ENCODE data around the gene ANXA1.

ANXA1 gene

DNA sequence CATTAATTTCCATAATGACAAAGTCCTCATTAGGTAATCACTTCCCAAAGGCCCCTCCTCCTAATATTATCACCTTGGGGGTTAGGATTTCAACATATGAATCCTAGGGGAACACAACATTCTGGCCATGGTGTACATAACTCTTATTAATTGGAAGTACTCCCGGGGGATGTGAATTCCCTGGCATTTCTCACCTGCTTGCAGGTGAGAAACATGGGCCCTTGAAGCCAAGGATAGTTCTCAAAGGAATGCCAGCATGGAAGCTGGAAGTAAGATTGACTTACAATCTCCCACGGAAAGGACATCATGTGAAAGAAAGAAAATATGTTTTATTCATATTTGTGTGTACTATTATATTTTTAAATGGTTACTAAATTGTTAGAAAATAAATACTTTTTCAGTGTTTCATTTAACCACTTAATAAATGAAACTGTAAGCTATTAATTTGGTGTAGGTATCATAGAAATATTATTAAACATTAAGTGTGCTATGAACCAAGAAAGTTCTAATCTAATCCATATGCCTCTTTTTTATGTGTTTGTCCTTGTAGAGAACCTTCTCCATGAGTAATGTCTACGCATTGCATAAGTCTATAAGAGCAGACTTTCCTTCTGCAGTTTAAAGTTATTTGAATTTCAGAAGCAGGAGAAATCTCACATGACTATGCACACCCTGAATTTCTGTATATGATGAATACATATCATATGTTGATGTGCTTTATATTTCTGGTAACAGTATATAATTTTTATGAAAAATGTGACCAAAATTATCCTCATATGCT lies 59.4 kb downstream of the ANXA1 start:
- no peak for DNase-seq (ENCODE audit: low read depth in 2 of 2)

DNA sequence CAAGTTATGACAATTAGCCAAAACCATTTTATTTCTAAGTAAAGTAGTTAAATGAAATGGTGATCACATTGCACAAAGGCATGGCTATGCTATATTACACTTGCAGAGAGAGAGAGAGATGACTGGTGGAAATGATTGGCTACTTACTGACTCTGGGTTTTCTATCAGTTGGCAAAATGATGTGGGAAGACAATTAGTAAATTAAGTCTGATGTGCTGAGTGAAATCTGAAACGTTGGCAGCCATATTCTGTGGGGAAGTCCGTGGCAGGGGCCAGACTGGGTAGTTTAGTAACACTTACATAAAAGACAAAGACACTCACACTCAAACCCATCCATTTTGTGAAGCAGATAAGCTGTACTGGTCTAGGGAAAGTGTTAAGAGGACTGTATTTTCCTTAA lies 61.6 kb downstream of the ANXA1 start:
- DNase-seq (ENCODE audit: low read depth in 2 of 2) = no peak

DNA sequence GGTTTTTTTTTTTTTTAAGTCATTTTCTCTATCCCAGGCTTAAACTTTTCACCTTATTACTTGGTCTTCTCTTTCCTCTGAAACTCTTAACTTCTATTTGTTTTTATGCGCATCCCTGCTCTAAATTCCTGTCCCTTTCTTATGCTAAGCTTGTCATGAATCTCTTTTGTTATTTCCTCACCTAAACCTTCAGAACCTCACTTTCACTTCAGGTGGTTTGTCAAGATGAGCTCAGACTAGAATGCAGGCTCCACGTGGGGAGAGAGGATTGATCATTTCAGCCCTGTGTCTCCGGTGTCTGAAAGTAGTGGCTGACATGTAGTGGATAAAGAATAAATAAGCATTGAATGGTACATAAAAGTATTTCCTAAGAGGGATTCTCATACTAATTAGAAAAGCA lies 63.6 kb downstream of the ANXA1 start:
- no peak for DNase-seq (ENCODE audit: low read depth in 2 of 2)

DNA sequence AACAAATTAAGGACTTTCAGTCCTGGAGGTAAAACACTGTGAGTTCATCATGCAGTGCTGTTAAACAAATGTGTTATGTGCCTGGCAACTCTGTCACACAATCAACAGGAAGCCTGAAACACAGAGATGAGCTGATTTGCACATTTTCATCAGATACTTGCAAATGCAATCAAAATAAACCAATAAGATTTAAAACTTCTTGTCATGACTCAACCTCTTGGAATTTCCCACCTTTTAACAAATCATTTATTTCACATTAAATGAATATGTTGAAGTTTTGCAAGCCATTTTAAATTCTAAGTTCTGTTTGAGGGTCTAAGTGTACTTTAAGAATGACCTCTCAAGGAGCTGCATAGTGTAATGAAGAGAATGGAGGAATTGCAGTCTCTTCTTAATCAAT lies 64.4 kb downstream of the ANXA1 start:
- DNase-seq (ENCODE audit: low read depth in 2 of 2) = no peak

Data from stimulated activated CD8-positive, alpha-beta memory T cell treated with anti-CD3 and anti-CD28 coated beads, Interleukin-2, amount 100 ng/mL, for 48 hours (primary cell).